DOHH2 (cell line): ENCODE data around the gene TMEM181.
"Not testable (repeated sequence)": the region's sequence is repeated elsewhere in the genome, so short reads cannot be mapped to it uniquely, and the experiment has no call there.

Experiments used
- H3F3A ChIP-seq: fragments of 200-600 bp; sonication (generic), shearing (Covaris generic); 2 replicates; pipeline ENCODE4 v1.6.0; 2016; ENCODE audit warnings: antibody characterized with exemption, mild to moderate bottlenecking; ENCODE audit not compliant: control insufficient read depth, insufficient read depth
- H3K27ac ChIP-seq: fragments of 200-600 bp; sonication (generic); 2 replicates; pipeline ENCODE4 v1.5.1; 2014; ENCODE audit warnings: low read depth, mild to moderate bottlenecking, low read length, moderate library complexity
- H3K27me3 ChIP-seq: fragments of 200-600 bp; sonication (generic); 2 replicates; pipeline ENCODE4 v1.6.1; 2014; ENCODE audit warnings: mild to moderate bottlenecking, low read length, mixed read lengths; ENCODE audit not compliant: control insufficient read depth
- H3K36me3 ChIP-seq: fragments of 200-600 bp; sonication (generic); 2 replicates; pipeline ENCODE4 v1.6.1; 2014; ENCODE audit warnings: mild to moderate bottlenecking, low read length, moderate library complexity, mixed read lengths; ENCODE audit not compliant: control insufficient read depth
- H3K4me1 ChIP-seq: fragments of 200-600 bp; sonication (generic); 2 replicates; pipeline ENCODE4 v1.6.1; 2014; ENCODE audit warnings: mild to moderate bottlenecking, low read length, mixed read lengths; ENCODE audit not compliant: control insufficient read depth
- H3K4me2 ChIP-seq: fragments of 200-600 bp; sonication (generic); 2 replicates; pipeline ENCODE4 v1.6.0; 2014; ENCODE audit warnings: mild to moderate bottlenecking, low read length, moderate library complexity
- H3K4me3 ChIP-seq: fragments of 200-600 bp; sonication (generic); 2 replicates; pipeline ENCODE4 v1.5.1; 2014; ENCODE audit warnings: mild to moderate bottlenecking, low read length, mixed read lengths
- H3K79me2 ChIP-seq: fragments of 200-600 bp; sonication (generic); 2 replicates; pipeline ENCODE4 v1.6.1; 2014; ENCODE audit warnings: mild to moderate bottlenecking, low read length, mixed read lengths; ENCODE audit not compliant: control insufficient read depth
- H3K9me2 ChIP-seq: fragments of 200-600 bp; sonication (generic); replicated peaks from 2 replicates; pipeline ENCODE4 v1.6.1; 2014; ENCODE audit warnings: mild to moderate bottlenecking, low read length, mixed read lengths; ENCODE audit not compliant: control insufficient read depth
- H3K9me3 ChIP-seq: fragments of 200-600 bp; sonication (generic); 2 replicates; pipeline ENCODE4 v1.6.1; 2014; ENCODE audit warnings: antibody characterized with exemption, low read length, mixed read lengths; ENCODE audit not compliant: control insufficient read depth, insufficient read depth
- H4K20me1 ChIP-seq: fragments of 200-600 bp; sonication (generic); 2 replicates; pipeline ENCODE4 v1.6.0; 2014; ENCODE audit warnings: low read depth, mild to moderate bottlenecking, antibody characterized with exemption, low read length, moderate library complexity; ENCODE audit not compliant: control insufficient read depth, insufficient read depth
- CTCF ChIP-seq: fragments of 200-600 bp; sonication (generic); IDR thresholded peaks from one replicate; pipeline ENCODE4 v1.5.1; 2014; ENCODE audit warnings: antibody characterized with exemption, mild to moderate bottlenecking, low read depth, low read length; ENCODE audit not compliant: poor library complexity, severe bottlenecking
- EZH2phosphoT487 ChIP-seq: fragments of 200-600 bp; sonication (generic); IDR thresholded peaks from 2 replicates; pipeline ENCODE4 v1.6.1; 2017; ENCODE audit warnings: borderline replicate concordance, mild to moderate bottlenecking, antibody characterized with exemption, low read length, moderate library complexity, mixed read lengths

The TMEM181 gene

GRCh38 chr6:158603261-158604047 is 43.6 kb downstream of the TMEM181 start:
- H3K4me1 ChIP-seq, result no peaks in the 10 kb centered on the region
- no peaks in the 10 kb centered on the region for H3K9me2 ChIP-seq
- H3K27ac ChIP-seq, result no peak overlapping the region
- H3K79me2 ChIP-seq, result no peaks in the 10 kb centered on the region
- no peak overlapping the region for H3K4me2 ChIP-seq
- H3K27me3 ChIP-seq, result no peaks in the 10 kb centered on the region
- TF ChIP-seq EZH2phosphoT487, result no peak
- TF ChIP-seq CTCF, result no peak
- H4K20me1 ChIP-seq, result no peaks in the 10 kb centered on the region
- H3F3A ChIP-seq, result no peaks in the 10 kb centered on the region
- no peak overlapping the region for H3K4me3 ChIP-seq
- H3K9me3 ChIP-seq, result no peaks in the 10 kb centered on the region
- peaks cover 34% of the 10 kb centered on the region for H3K36me3 ChIP-seq

- Histone ChIP-seq H3K4me2 (no peak overlapping the region), H3K36me3 (peaks cover 34% of the 10 kb centered on the region), H3K4me3 (no peak overlapping the region), H4K20me1 (no peaks in the 10 kb centered on the region), H3K79me2 (no peaks in the 10 kb centered on the region), H3K27me3 (no peaks in the 10 kb centered on the region), H3K27ac (no peak overlapping the region), H3F3A (no peaks in the 10 kb centered on the region), H3K9me3 (no peaks in the 10 kb centered on the region), H3K4me1 (no peaks in the 10 kb centered on the region), H3K9me2 (no peaks in the 10 kb centered on the region)
- no peak for TF ChIP-seq CTCF
- TF ChIP-seq EZH2phosphoT487, result no peak
Measured at GRCh38 chr6:158604048-158604406, 44.1 kb downstream of the TMEM181 start.

- TF ChIP-seq EZH2phosphoT487 (no peak), CTCF (peak; percentile 76)
- no peak overlapping the region for H3K4me2 ChIP-seq
- H3F3A ChIP-seq, result no peaks in the 10 kb centered on the region
- no peak overlapping the region for H3K4me3 ChIP-seq
- no peaks in the 10 kb centered on the region for H3K9me2 ChIP-seq
- H3K79me2 ChIP-seq, result no peaks in the 10 kb centered on the region
- H3K27me3 ChIP-seq, result no peaks in the 10 kb centered on the region
- no peak overlapping the region for H3K27ac ChIP-seq
- H3K9me3 ChIP-seq, result no peaks in the 10 kb centered on the region
- H3K4me1 ChIP-seq, result no peaks in the 10 kb centered on the region
- no peaks in the 10 kb centered on the region for H4K20me1 ChIP-seq
- H3K36me3 ChIP-seq, result peaks cover 37% of the 10 kb centered on the region
Measured at GRCh38 chr6:158605266-158605878, 45.5 kb downstream of the TMEM181 start.

GRCh38 chr6:158606011-158606410 is 46.1 kb downstream of the TMEM181 start:
- not testable (repeated sequence) for H3K79me2 ChIP-seq, H3K4me1 ChIP-seq, H3K9me2 ChIP-seq, H3K9me3 ChIP-seq, H4K20me1 ChIP-seq, H3K27me3 ChIP-seq, H3K4me3 ChIP-seq, H3K27ac ChIP-seq, H3K4me2 ChIP-seq, H3F3A ChIP-seq
- peaks cover 38% of the 10 kb centered on the region for H3K36me3 ChIP-seq
